ENCODE results near the gene CMTM4. TPM values are rescaled to one million over a fixed set of nuclear protein-coding genes. Genes with fewer than 3 reads are reported as not detected.

Gene CMTM4
- 21.2 to 37.2 TPM (median 33.0 TPM) in 5 replicates for total RNA-seq (2022; extraction: Qiagen RNA extraction)

GRCh38 chr16:66696669-66697630 lies at the start of gene CMTM4:
Gene CMTM4, minus strand, starts transcription at chr16:66696743. Its CDS starts 218 bp downstream, at chr16:66696525.

GRCh38 chr16:66604376-66605176 lies 92.0 kb downstream of the CMTM4 start, which contains the start of gene CMTM3:
Gene CMTM3, plus strand, starts transcription at chr16:66604704. Its CDS starts 102 bp downstream, at chr16:66604806.

GRCh38 chr16:66578651-66579531 lies 117.7 kb downstream of the CMTM4 start, which contains the start of gene CMTM2:
Gene CMTM2, plus strand, starts transcription at chr16:66579463. Its CDS starts 145 bp downstream, at chr16:66579608.

GRCh38 chr16:66566051-66566901 lies 130.3 kb downstream of the CMTM4 start, which contains the start of gene CMTM1:
Gene CMTM1, plus strand, starts transcription at chr16:66566439. Its CDS starts 75 bp downstream, at chr16:66566514.

Other genes with a start within 250 kb of the CMTM4 start
- gene TK2, start 146.6 kb downstream of the CMTM4 start, total RNA-seq (2022; extraction: Qiagen RNA extraction): 16.4 to 19.3 TPM (median 18.4 TPM) in 5 replicates
- gene CKLF, start 144.2 kb downstream of the CMTM4 start, total RNA-seq (2022; extraction: Qiagen RNA extraction): 66.9 to 76.0 TPM (median 71.3 TPM) in 5 replicates
- 0.49 to 1.8 TPM (median 1.1 TPM) in 5 replicates for gene CMTM1, start 130.3 kb downstream of the CMTM4 start, total RNA-seq (2022; extraction: Qiagen RNA extraction)
- gene CMTM2, start 117.3 kb downstream of the CMTM4 start, total RNA-seq (2022; extraction: Qiagen RNA extraction): 0.15 TPM in 1 of 5 replicates, not detected in the others
- 85.6 to 94.6 TPM (median 92.5 TPM) in 5 replicates for gene CMTM3, start 92.0 kb downstream of the CMTM4 start, total RNA-seq (2022; extraction: Qiagen RNA extraction)
- gene DYNC1LI2, start 54.9 kb upstream of the CMTM4 start, total RNA-seq (2022; extraction: Qiagen RNA extraction): 41.2 to 52.7 TPM (median 48.3 TPM) in 5 replicates
- gene TERB1, start 104.8 kb upstream of the CMTM4 start, total RNA-seq (2022; extraction: Qiagen RNA extraction): not detected in 5 replicates
- gene NAE1, start 134.2 kb upstream of the CMTM4 start, total RNA-seq (2022; extraction: Qiagen RNA extraction): 63.5 to 74.9 TPM (median 66.4 TPM) in 5 replicates
- gene CA7, start 147.7 kb upstream of the CMTM4 start, total RNA-seq (2022; extraction: Qiagen RNA extraction): 0.08 TPM in 1 of 5 replicates, not detected in the others
- gene PDP2, start 183.8 kb upstream of the CMTM4 start, total RNA-seq (2022; extraction: Qiagen RNA extraction): 4.4 to 6.5 TPM (median 6.3 TPM) in 5 replicates
- 3.7 to 4.9 TPM (median 4.4 TPM) in 5 replicates for gene CDH16, start 222.1 kb upstream of the CMTM4 start, total RNA-seq (2022; extraction: Qiagen RNA extraction)
- 27.6 to 46.6 TPM (median 39.4 TPM) in 5 replicates for gene RRAD, start 228.8 kb upstream of the CMTM4 start, total RNA-seq (2022; extraction: Qiagen RNA extraction)
- gene CIAO2B, start 237.7 kb upstream of the CMTM4 start, total RNA-seq (2022; extraction: Qiagen RNA extraction): 148 to 193 TPM (median 178 TPM) in 5 replicates
- 29.3 to 37.6 TPM (median 32.1 TPM) in 5 replicates for gene CES2, start 238.8 kb upstream of the CMTM4 start, total RNA-seq (2022; extraction: Qiagen RNA extraction)

Data from A549 treated with Mapracorat at 1 μM for 4 hours (cell line).